CD4-positive, alpha-beta T cell treated with Interferon gamma for 1 hour (primary cell): ENCODE results near the gene CDC25B.
A peak's percentile ranks its signal among the peaks of the same experiment; 100 is the strongest.
"Not testable (repeated sequence)": the region's sequence is repeated elsewhere in the genome, so short reads cannot be mapped to it uniquely, and the experiment has no call there.

ENCODE experiments used
- DNase-seq: peaks from one replicate; pipeline ENCODE4 v3.0.0-alpha.2; 2020

The CDC25B gene

GRCh38 chr20:3842348-3842930 lies 46.3 kb downstream of the CDC25B start:
- no peak for DNase-seq

GRCh38 chr20:3843490-3843889 lies 47.4 kb downstream of the CDC25B start:
- DNase-seq: no peak

DNA sequence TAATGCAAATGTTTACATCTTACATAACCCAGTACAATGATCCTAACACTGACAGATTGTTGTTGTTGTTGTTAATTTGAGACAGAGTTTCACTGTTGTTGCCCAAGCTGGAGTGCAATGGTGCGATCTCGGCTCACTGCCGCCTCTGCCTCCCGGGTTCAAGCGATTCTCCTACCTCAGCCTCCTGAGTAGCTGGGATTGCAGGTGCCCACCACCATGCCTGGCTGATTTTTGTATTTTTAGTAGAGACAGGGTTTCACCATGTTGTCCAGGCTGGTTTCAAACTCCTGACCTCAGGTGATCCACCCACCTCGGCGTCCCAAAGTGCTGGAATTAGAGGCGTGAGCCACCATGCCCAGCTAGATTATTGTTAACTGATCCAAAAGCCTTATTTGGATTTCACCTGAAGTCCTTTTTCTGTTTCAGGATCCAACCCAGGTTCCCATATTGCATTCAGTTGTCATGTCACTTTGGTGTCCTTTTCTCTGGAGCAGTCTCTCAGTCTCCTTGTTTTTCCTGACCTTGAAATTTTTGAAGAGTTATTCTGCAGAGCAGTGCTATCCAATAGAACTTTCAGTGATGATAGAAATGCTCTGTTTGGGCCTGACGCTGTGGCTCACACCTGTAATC lies 48.0 kb downstream of the CDC25B start:
- not testable (repeated sequence) for DNase-seq

GRCh38 chr20:3846378-3846739 lies 50.2 kb downstream of the CDC25B start:
- no peak for DNase-seq

- peak; percentile 82 for DNase-seq
Measured at GRCh38 chr20:3846740-3847428, 50.8 kb downstream of the CDC25B start, which contains the start of gene MAVS. MAVS (plus strand) TSS chr20:3846834; CDS start chr20:3854625, 7,791 bp downstream.

DNA sequence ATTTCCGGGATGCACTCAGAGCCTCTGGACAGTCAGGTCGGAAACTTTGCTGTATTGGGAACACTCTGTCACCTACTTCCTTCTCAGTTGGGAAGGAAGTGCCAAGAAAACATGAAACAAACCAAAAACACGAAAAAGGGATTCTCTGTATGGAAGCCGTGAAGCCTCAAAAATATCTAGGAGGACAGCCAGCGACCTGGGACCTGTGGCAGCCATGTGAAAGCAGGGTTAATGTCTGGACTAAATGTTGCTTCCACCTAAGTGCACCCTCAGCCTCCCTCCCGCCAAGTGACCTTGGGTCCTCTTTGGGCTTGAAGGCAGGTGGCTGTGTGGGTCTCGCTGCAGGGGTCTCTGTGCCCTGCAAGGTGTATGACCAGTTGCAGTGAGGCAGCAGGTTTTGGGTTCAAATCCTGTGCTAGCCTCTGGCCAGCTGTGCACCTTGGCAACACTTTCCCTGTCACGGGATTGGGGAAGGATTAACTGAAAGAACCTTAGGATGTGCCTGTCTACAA lies 51.4 kb downstream of the CDC25B start:
- no peak for DNase-seq

GRCh38 chr20:3848565-3848964 lies 52.5 kb downstream of the CDC25B start:
- DNase-seq: no peak

DNA sequence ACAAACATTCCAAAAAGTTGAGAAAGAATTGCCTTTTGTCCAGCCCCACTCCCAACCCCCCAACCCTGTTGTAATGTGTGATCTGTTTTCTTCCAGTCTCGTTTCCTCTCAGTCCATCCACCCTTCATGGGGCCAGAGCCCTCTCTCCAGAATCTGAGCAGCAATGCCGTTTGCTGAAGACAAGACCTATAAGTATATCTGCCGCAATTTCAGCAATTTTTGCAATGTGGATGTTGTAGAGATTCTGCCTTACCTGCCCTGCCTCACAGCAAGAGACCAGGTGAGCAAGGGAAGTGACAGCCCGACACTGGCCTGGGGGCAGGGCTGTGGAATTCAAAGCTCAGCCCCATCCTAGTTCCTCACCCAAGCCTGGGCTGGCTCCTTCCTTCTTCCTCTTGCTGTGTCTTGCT lies 58.4 kb downstream of the CDC25B start:
- no peak for DNase-seq
